Immature natural killer cell (primary cell): ENCODE measurements around the gene DLG1. TPM values are rescaled to one million over a fixed set of nuclear protein-coding genes. Genes with fewer than 3 reads are reported as not detected.

Experiments
- DNase-seq, 3 donors: peaks; one replicate each; pipeline ENCODE4 v3.0.0; 2022; ENCODE audit warnings: mixed read lengths in 1 of 3
- H3K27ac Mint-ChIP-seq, 6 donors: one replicate each; pipeline ENCODE4 v1.8.0; 2020; ENCODE audit warnings: mixed read lengths in 6 of 6, mild to moderate bottlenecking in 5 of 6, inconsistent platforms in 4 of 6, moderate library complexity in 3 of 6
- H3K27me3 Mint-ChIP-seq, 3 donors: one replicate each; pipeline ENCODE4 v1.8.0; 2020 to 2021; ENCODE audit warnings: low read depth in 3 of 3, mild to moderate bottlenecking in 3 of 3, mixed read lengths in 3 of 3, moderate library complexity in 3 of 3, inconsistent platforms in 1 of 3
- H3K36me3 Mint-ChIP-seq, 3 donors: one replicate each; pipeline ENCODE4 v1.8.0; 2020; ENCODE audit warnings: mixed read lengths in 3 of 3, inconsistent platforms in 2 of 3, mild to moderate bottlenecking in 2 of 3
- H3K4me1 Mint-ChIP-seq, 2 donors: one replicate each; pipeline ENCODE4 v1.8.0; 2020; ENCODE audit warnings: inconsistent platforms in 2 of 2, mild to moderate bottlenecking in 2 of 2, mixed read lengths in 2 of 2, moderate library complexity in 1 of 2
- H3K4me3 Mint-ChIP-seq, 5 donors: one replicate each; pipeline ENCODE4 v1.8.0; 2020; ENCODE audit warnings: mild to moderate bottlenecking in 5 of 5, mixed read lengths in 5 of 5, inconsistent platforms in 3 of 5, moderate library complexity in 3 of 5
- H3K9me3 Mint-ChIP-seq, 6 donors: one replicate each; pipeline ENCODE4 v1.8.0; 2020; ENCODE audit warnings: mild to moderate bottlenecking in 6 of 6, mixed read lengths in 6 of 6, inconsistent platforms in 4 of 6, moderate library complexity in 3 of 6
- polyA plus RNA-seq, 3 donors: library from polyadenylated mRNA; unstranded; fragments of 300-500 nt; fragmentation: Illumina TruSeq; gene quantifications; one replicate each; pipeline ENCODE4 v1.2.3, GENCODE V29; 2021

The DLG1 gene
- 10 to 100 TPM; 16.1 to 27.3 (median 26.3) TPM for polyA plus RNA-seq

DNA sequence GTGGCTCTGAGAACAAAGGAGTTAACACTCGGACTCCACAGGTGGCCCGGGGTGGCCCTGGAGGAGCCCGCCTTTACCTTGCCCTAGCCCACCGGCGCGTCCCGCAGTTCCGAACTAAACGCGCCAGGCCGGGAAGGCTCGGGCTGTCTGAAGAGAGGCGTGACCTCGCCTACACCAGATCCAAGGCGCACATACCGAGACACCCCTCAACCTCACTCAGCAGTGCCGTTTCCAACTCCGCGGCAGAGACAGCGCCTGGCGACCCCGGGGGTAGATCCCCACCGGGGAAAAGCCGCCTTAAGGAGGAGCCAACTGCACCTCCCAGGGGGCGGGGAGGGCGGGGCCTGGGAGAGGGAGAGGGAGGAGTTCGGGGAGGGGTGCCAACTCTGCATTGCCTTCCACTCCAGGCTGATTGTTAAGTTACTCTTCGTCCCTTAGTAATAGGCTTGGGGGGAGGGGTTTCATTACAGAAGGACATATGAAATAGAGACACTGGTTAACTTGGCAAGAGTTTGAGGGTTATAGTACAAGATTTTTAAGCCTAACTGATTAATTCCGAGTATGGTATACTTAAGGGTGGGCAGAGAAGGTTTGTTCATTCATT is at the start of gene DLG1:
Gene DLG1, minus strand, starts transcription at position 272 of the 604 bp plus-strand sequence. CDS start 1,408 bp downstream, outside the sequence.
- H3K4me1 Mint-ChIP-seq: peaks cover 36 to 55% of the 10 kb centered on the region in 2 donors

DNA sequence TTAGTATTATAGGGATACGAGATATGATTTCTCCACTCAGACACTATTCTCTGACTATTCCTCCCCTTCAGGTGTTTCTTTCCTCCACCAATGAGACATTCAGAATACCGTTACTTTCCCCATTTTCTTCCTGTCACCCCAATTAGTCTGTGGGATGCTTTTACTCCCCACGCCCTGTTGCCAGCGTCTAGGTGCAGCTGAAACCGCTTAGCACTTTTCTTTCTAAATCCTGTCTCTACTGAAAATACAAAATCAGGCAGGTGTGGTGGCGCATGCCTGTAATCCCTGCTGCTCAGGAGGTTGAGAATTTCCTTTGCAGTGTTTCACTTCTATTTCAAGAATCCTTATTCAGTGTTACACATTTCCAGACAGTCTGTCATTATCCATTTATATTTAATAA is 49.6 kb upstream of the DLG1 start:
- no peaks in the 10 kb centered on the region for H3K36me3 Mint-ChIP-seq
- no peak overlapping the region for H3K27ac Mint-ChIP-seq
- no peak overlapping the region for H3K4me3 Mint-ChIP-seq
- H3K9me3 Mint-ChIP-seq: no peaks in the 10 kb centered on the region
- H3K4me1 Mint-ChIP-seq: no peaks in the 10 kb centered on the region
- no peak for DNase-seq
- H3K27me3 Mint-ChIP-seq: peaks cover 6 to 9% (median 7%) of the 10 kb centered on the region in 3 donors

More for the DNA sequence above, at the start of gene DLG1:
- peak; percentile 47 to 58 (median 49) for DNase-seq
- no peaks in the 10 kb centered on the region for H3K9me3 Mint-ChIP-seq
- peak within 1 kb of the TSS; percentile 88 to 99 (median 96) for H3K4me3 Mint-ChIP-seq
- peaks cover 4 to 14% (median 13%) of the 10 kb centered on the region in 3 donors for H3K27me3 Mint-ChIP-seq
- H3K36me3 Mint-ChIP-seq: no peaks in the 10 kb centered on the region
- H3K27ac Mint-ChIP-seq: peak within 1 kb of the TSS; percentile 84 to 95 (median 88)

DNA sequence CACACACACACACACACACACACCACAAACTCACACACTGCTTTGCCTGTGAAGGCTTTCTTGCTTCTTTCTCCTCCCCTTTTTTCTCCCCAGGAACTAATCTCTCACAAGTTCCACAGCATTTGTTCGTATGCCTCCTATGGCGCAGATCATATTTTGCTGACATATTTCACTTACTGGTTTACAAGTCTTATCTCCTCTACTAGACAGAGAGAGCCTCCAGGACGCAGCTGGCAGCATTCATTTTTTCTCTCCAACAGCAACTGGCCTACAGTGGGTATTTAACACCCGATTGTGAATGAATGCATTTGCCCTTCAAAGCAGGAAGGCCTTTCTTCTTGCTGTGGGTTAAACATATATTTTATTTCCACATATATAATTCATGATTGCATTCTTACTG is 47.0 kb upstream of the DLG1 start:
- H3K27ac Mint-ChIP-seq: no peak overlapping the region
- no peak overlapping the region for H3K4me3 Mint-ChIP-seq
- no peaks in the 10 kb centered on the region for H3K4me1 Mint-ChIP-seq
- DNase-seq: no peak
- H3K9me3 Mint-ChIP-seq: no peaks in the 10 kb centered on the region
- H3K27me3 Mint-ChIP-seq: peaks cover 3 to 7% (median 6%) of the 10 kb centered on the region in 3 donors
- H3K36me3 Mint-ChIP-seq: no peaks in the 10 kb centered on the region

- H3K4me1 Mint-ChIP-seq: no peaks in the 10 kb centered on the region
- H3K4me3 Mint-ChIP-seq: no peak overlapping the region
- no peaks in the 10 kb centered on the region for H3K36me3 Mint-ChIP-seq
- no peak for DNase-seq
- no peaks in the 10 kb centered on the region for H3K9me3 Mint-ChIP-seq
- H3K27ac Mint-ChIP-seq: no peak overlapping the region
- H3K27me3 Mint-ChIP-seq: peaks cover 5 to 7% (median 6%) of the 10 kb centered on the region in 3 donors
Measured at GRCh38 chr3:197344582-197345318, 46.3 kb upstream of the DLG1 start.

- Mint-ChIP-seq H3K36me3 (no peaks in the 10 kb centered on the region), H3K4me3 (no peak overlapping the region), H3K27ac (no peak overlapping the region), H3K4me1 (no peaks in the 10 kb centered on the region), H3K9me3 (no peaks in the 10 kb centered on the region), H3K27me3 (peaks cover 4 to 6% (median 5%) of the 10 kb centered on the region in 3 donors)
- DNase-seq: no peak
Measured at GRCh38 chr3:197343656-197344408, 45.4 kb upstream of the DLG1 start.

- Mint-ChIP-seq H3K36me3 (no peaks in the 10 kb centered on the region), H3K27ac (no peak overlapping the region), H3K4me1 (peaks cover 0 to 7% of the 10 kb centered on the region in 2 donors), H3K4me3 (no peak overlapping the region), H3K9me3 (no peaks in the 10 kb centered on the region), H3K27me3 (peaks cover 3 to 5% (median 3%) of the 10 kb centered on the region in 3 donors)
- DNase-seq: no peak
Measured at GRCh38 chr3:197343111-197343510, 44.7 kb upstream of the DLG1 start.

DNA sequence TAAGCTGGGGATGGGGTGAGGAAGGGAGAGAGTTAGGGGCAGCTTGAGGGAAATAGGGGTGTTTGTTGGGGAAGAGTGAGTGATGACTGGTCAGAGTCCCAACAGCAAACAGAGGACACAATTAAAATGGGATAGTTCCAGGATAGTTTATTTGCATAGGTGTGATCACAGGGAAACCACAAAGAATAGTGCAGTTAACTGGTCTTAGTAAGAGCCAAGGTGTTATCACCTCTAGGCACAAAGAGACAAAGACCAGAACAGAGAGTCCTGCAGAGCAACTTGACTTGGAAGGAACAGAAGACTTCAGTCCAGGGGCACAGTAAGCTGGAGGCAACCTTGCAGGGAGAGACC is 42.1 kb upstream of the DLG1 start:
- Mint-ChIP-seq H3K27ac (no peak overlapping the region), H3K4me3 (no peak overlapping the region), H3K4me1 (peaks cover 0 to 10% of the 10 kb centered on the region in 2 donors)

DNA sequence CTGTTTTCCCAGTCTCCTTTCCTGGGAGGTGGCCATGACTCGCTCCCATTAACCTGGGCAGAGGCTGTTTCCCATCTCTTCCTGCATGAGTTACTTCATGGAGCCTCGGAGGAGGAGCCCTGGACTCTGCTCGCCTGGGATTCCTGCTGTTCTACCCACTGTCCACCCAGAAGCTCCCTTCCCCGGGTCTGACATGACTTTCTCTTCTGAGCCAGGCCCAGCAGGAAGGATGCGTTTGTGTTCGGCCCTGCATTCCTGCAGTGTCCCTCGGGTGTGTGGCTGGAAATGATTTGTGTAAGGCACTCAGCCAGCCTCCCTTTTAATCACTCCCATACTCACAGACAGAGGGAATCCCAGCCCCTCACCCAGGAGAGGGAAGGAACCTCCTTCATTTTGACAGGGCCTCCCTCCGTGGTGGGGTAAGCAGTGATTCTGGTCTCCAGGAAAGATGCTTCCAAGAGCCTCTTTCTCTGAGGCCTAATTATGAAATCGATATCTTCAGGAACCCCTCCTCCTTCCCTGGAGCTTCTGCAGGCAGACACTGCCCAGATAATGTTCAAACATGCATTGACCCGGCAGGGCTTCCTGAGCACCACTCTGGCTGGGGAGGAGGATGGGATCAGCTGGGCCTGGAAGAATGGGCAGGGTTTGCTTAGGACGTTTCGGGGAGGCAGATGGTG is 41.6 kb upstream of the DLG1 start:
- DNase-seq: no peak
- Mint-ChIP-seq H3K4me1 (peaks cover 0 to 10% of the 10 kb centered on the region in 2 donors), H3K36me3 (peaks cover 0 to 4% (median 0%) of the 10 kb centered on the region in 3 donors), H3K27ac (no peak overlapping the region), H3K9me3 (no peaks in the 10 kb centered on the region), H3K27me3 (peaks cover 0 to 4% (median 3%) of the 10 kb centered on the region in 3 donors), H3K4me3 (no peak overlapping the region)

More for the DNA sequence above, 42.1 kb upstream of the DLG1 start:
- Mint-ChIP-seq H3K9me3 (no peaks in the 10 kb centered on the region), H3K36me3 (peaks cover 0 to 4% (median 0%) of the 10 kb centered on the region in 3 donors), H3K27me3 (peaks cover 0 to 3% (median 3%) of the 10 kb centered on the region in 3 donors)
- no peak for DNase-seq

DNA sequence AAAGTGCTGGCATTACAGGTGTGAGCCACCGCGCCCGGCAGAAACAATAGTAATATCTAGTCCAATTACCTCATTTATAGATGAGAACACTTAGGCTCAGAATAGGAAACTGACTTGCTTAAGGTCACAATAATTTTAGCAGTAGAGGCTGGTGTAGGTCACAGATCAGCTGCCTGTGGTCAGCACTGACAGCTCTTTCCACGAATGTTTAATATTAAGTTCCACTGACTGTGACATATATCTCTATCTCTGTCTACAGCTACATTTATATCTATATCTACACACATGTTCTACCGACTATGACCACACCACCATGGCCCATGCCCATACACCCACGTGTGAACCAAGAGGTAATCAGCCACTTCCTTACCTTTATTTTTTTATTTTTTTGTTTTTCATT is 40.2 kb upstream of the DLG1 start:
- peaks cover 0 to 4% (median 0%) of the 10 kb centered on the region in 3 donors for H3K36me3 Mint-ChIP-seq
- H3K9me3 Mint-ChIP-seq: no peaks in the 10 kb centered on the region
- DNase-seq: peak; percentile 22 to 38 (median 30)
- peaks cover 0 to 8% (median 3%) of the 10 kb centered on the region in 3 donors for H3K27me3 Mint-ChIP-seq
- peaks cover 0 to 10% of the 10 kb centered on the region in 2 donors for H3K4me1 Mint-ChIP-seq
- no peak overlapping the region for H3K4me3 Mint-ChIP-seq
- no peak overlapping the region for H3K27ac Mint-ChIP-seq

GRCh38 chr3:197337656-197338055 is 39.2 kb upstream of the DLG1 start:
- Mint-ChIP-seq H3K4me3 (no peak overlapping the region), H3K27ac (no peak overlapping the region), H3K9me3 (no peaks in the 10 kb centered on the region), H3K4me1 (peaks cover 0 to 10% of the 10 kb centered on the region in 2 donors), H3K36me3 (peaks cover 0 to 4% (median 0%) of the 10 kb centered on the region in 3 donors), H3K27me3 (peaks cover 1 to 8% (median 3%) of the 10 kb centered on the region in 3 donors)
- DNase-seq: no peak

GRCh38 chr3:197337214-197337613 is 38.8 kb upstream of the DLG1 start:
- Mint-ChIP-seq H3K36me3 (peaks cover 0 to 4% (median 0%) of the 10 kb centered on the region in 3 donors), H3K4me1 (peaks cover 0 to 10% of the 10 kb centered on the region in 2 donors), H3K27me3 (peaks cover 1 to 8% (median 6%) of the 10 kb centered on the region in 3 donors), H3K4me3 (no peak overlapping the region), H3K9me3 (no peaks in the 10 kb centered on the region), H3K27ac (no peak overlapping the region)
- DNase-seq: no peak

- H3K27me3 Mint-ChIP-seq: peaks cover 1 to 10% (median 9%) of the 10 kb centered on the region in 3 donors
- H3K36me3 Mint-ChIP-seq: peaks cover 0 to 4% (median 0%) of the 10 kb centered on the region in 3 donors
- H3K9me3 Mint-ChIP-seq: no peaks in the 10 kb centered on the region
- no peak for DNase-seq
- H3K4me3 Mint-ChIP-seq: no peak overlapping the region
- H3K27ac Mint-ChIP-seq: no peak overlapping the region
- peaks cover 0 to 10% of the 10 kb centered on the region in 2 donors for H3K4me1 Mint-ChIP-seq
Measured at GRCh38 chr3:197336348-197336747, 37.9 kb upstream of the DLG1 start.

- peaks cover 0 to 10% of the 10 kb centered on the region in 2 donors for H3K4me1 Mint-ChIP-seq
- no peaks in the 10 kb centered on the region for H3K9me3 Mint-ChIP-seq
- peaks cover 1 to 14% (median 10%) of the 10 kb centered on the region in 3 donors for H3K27me3 Mint-ChIP-seq
- H3K27ac Mint-ChIP-seq: no peak overlapping the region
- no peak overlapping the region for H3K4me3 Mint-ChIP-seq
- H3K36me3 Mint-ChIP-seq: peaks cover 0 to 4% (median 0%) of the 10 kb centered on the region in 3 donors
- no peak for DNase-seq
Measured at GRCh38 chr3:197335428-197336132, 37.2 kb upstream of the DLG1 start.
